PFSK-1 (cell line): ENCODE measurements around the gene MYO7A.

ENCODE experiments used
- POLR2AphosphoS5 ChIP-seq: IDR thresholded peaks from 2 replicates; pipeline ENCODE4 v1.6.1; 2012; ENCODE audit warnings: low read depth, mild to moderate bottlenecking, control low read depth, low read length, moderate library complexity
- SIN3A ChIP-seq: IDR thresholded peaks from 2 replicates; pipeline ENCODE4 v1.6.1; 2012; ENCODE audit warnings: mild to moderate bottlenecking, low read length, moderate library complexity, borderline replicate concordance; ENCODE audit not compliant: insufficient read depth

- TF ChIP-seq POLR2AphosphoS5, result no peak
- no peak for TF ChIP-seq SIN3A
Observed at GRCh38 chr11:77125191-77125590, 2.9 kb upstream of the MYO7A start.
